NCI-H2107 (cell line): ENCODE measurements around the gene TMEM125.

Experiments
- DNase-seq: peaks from one replicate; lab custom pipeline; 2025; lab: John Stamatoyannopoulos, UW

TMEM125 gene

GRCh38 chr1:43247256-43247921 is 22.4 kb upstream of the TMEM125 start:
- no peak for DNase-seq

- no peak for DNase-seq
Observed at GRCh38 chr1:43250351-43250761, 19.4 kb upstream of the TMEM125 start.

GRCh38 chr1:43251024-43251423 is 18.8 kb upstream of the TMEM125 start:
- no peak for DNase-seq

GRCh38 chr1:43252225-43252624 is 17.6 kb upstream of the TMEM125 start:
- DNase-seq, result no peak

GRCh38 chr1:43253173-43253572 is 16.6 kb upstream of the TMEM125 start:
- no peak for DNase-seq

- DNase-seq, result no peak
Observed at GRCh38 chr1:43253876-43254275, 15.9 kb upstream of the TMEM125 start.

- no peak for DNase-seq
Observed at GRCh38 chr1:43255438-43256210, 14.2 kb upstream of the TMEM125 start.

- DNase-seq, result no peak
Observed at GRCh38 chr1:43256675-43257570, 12.9 kb upstream of the TMEM125 start.

- DNase-seq, result no peak
Observed at GRCh38 chr1:43258370-43258769, 11.4 kb upstream of the TMEM125 start.

- no peak for DNase-seq
Observed at GRCh38 chr1:43265431-43265830, 4.4 kb upstream of the TMEM125 start.

- DNase-seq, result no peak
Observed at GRCh38 chr1:43266881-43267280, 2.9 kb upstream of the TMEM125 start.

GRCh38 chr1:43267291-43267805 is 2.4 kb upstream of the TMEM125 start:
- no peak for DNase-seq

GRCh38 chr1:43267818-43268425 is 1.9 kb upstream of the TMEM125 start:
- no peak for DNase-seq

GRCh38 chr1:43270421-43271095 is 775 bp downstream of the TMEM125 start:
- peak; percentile 21 for DNase-seq

- DNase-seq, result no peak
Observed at GRCh38 chr1:43271186-43272118, 1.7 kb downstream of the TMEM125 start.

- no peak for DNase-seq
Observed at GRCh38 chr1:43272161-43272560, 2.4 kb downstream of the TMEM125 start.

GRCh38 chr1:43272576-43273571 is 3.1 kb downstream of the TMEM125 start:
- DNase-seq, result no peak

- no peak for DNase-seq
Observed at GRCh38 chr1:43273708-43274107, 3.9 kb downstream of the TMEM125 start.
